GM12878 (cell line): Measurements from ENCODE around the gene RBP3. TPM values are rescaled to one million over a fixed set of nuclear protein-coding genes. Genes with fewer than 3 reads are reported as not detected.

Experiments used
- ATAC-seq: fragments of 200-7000 bp; cut with Tn5 transposase; 3 replicates; pipeline ENCODE4 v1.9.1; 2020; ENCODE audit warnings: mild to moderate bottlenecking, moderate library complexity
- BruUV-seq: library from RNA; stranded (reverse); fragments of 400-500 nt; replicated peaks from 2 replicates; lab custom pipeline; 2021; lab: Mats Ljungman, UMichigan
- CTCF ChIA-PET: fragments of 300-600 bp; sonication (Branson Sonifier 250); formaldehyde crosslinking; extraction: SDS; loops from one replicate; lab custom pipeline; 2021; ENCODE audit warnings: inconsistent platforms; lab: Yijun Ruan, JAX
- POLR2A ChIA-PET: fragments of 350-600 bp; formaldehyde crosslinking; extraction: SDS; loops from one replicate; lab custom pipeline; 2021; ENCODE audit warnings: inconsistent platforms; lab: Charles Lee
- RAD21 ChIA-PET: fragments of 300-600 bp; sonication (Branson Sonifier 250); formaldehyde crosslinking; loops from one replicate; lab custom pipeline; 2023; ENCODE audit warnings: antibody characterized with exemption; ENCODE audit not compliant: unreplicated experiment; lab: Charles Lee
- SMC1A ChIA-PET: fragments of 300-600 bp; sonication (Branson Sonifier 250); formaldehyde crosslinking; loops from one replicate; lab custom pipeline; 2023; ENCODE audit not compliant: unreplicated experiment, uncharacterized antibody; lab: Charles Lee
- DNase-seq: peaks from one replicate; pipeline ENCODE4 v3.0.0-alpha.2; 2011; ENCODE audit warnings: low read depth, low spot score
- FAIRE-seq: peaks from 3 replicates; lab custom pipeline; 2011; peaks lifted over from hg19 to GRCh38; lab: Jason Lieb, UNC
- H2AFZ ChIP-seq: 2 replicates; pipeline ENCODE4 v1.6.0; 2011; ENCODE audit warnings: low read depth, low read length, control low read depth; ENCODE audit not compliant: control insufficient read depth
- H3K27ac ChIP-seq: 2 replicates; pipeline ENCODE4 v1.5.1; 2011; ENCODE audit warnings: control low read depth; ENCODE audit not compliant: control insufficient read depth, insufficient read depth
- H3K27me3 ChIP-seq, 2 experiments: replicated peaks in 1 of 2; 2 replicates each; pipeline versions ENCODE4 v1.6.0 to v1.6.1; 2011; ENCODE audit warnings: low read length in 1 of 2; ENCODE audit not compliant: control insufficient read depth in 2 of 2, insufficient read depth in 2 of 2
- H3K36me3 ChIP-seq, 2 experiments: 2 replicates each; pipeline ENCODE4 v1.5.1; 2011; ENCODE audit warnings: low read length in 1 of 2; ENCODE audit not compliant: control insufficient read depth in 2 of 2, insufficient read depth in 2 of 2
- H3K4me1 ChIP-seq: 2 replicates; pipeline ENCODE4 v1.6.1; 2011; ENCODE audit warnings: mild to moderate bottlenecking, low read length, moderate library complexity, mixed read lengths; ENCODE audit not compliant: control insufficient read depth, insufficient read depth
- H3K4me2 ChIP-seq: 2 replicates; pipeline ENCODE4 v1.6.0; 2011; ENCODE audit warnings: control low read depth; ENCODE audit not compliant: control insufficient read depth, insufficient read depth
- H3K4me3 ChIP-seq: fragments of 200-600 bp; sonication (generic); 2 replicates; pipeline ENCODE4 v1.5.1; 2016
- H3K79me2 ChIP-seq: 2 replicates; pipeline ENCODE4 v1.6.0; 2011; ENCODE audit warnings: low read length; ENCODE audit not compliant: control insufficient read depth, insufficient read depth
- H3K9ac ChIP-seq: 2 replicates; pipeline ENCODE4 v1.8.0; 2011; ENCODE audit warnings: low read length, control low read depth, mixed read lengths; ENCODE audit not compliant: control insufficient read depth, insufficient read depth
- H3K9me3 ChIP-seq: replicated peaks from 3 replicates; pipeline ENCODE4 v1.5.1; 2011; ENCODE audit warnings: mild to moderate bottlenecking, low read length; ENCODE audit not compliant: control insufficient read depth, insufficient read depth
- H4K20me1 ChIP-seq: 2 replicates; pipeline ENCODE4 v1.6.0; 2011; ENCODE audit not compliant: control insufficient read depth, insufficient read depth
- BACH1 ChIP-seq: fragments of 450-650 bp; IDR thresholded peaks from 2 replicates; pipeline ENCODE4 v1.6.1; 2017; ENCODE audit warnings: mild to moderate bottlenecking, borderline replicate concordance
- CBX5 ChIP-seq: sonication (generic); IDR thresholded peaks from 2 replicates; pipeline ENCODE4 v1.6.1; 2016; ENCODE audit warnings: low read depth, moderate library complexity, mild to moderate bottlenecking, inconsistent platforms
- FOXM1 ChIP-seq: IDR thresholded peaks from 2 replicates; pipeline ENCODE4 v1.6.1; 2012; ENCODE audit warnings: low read depth, mild to moderate bottlenecking, inconsistent platforms, low read length, moderate library complexity
- HDAC2 ChIP-seq: fragments of 200-600 bp; sonication (generic); IDR thresholded peaks from 2 replicates; pipeline ENCODE4 v1.6.1; 2017
- MYC ChIP-seq: IDR thresholded peaks from 2 replicates; pipeline ENCODE4 v1.6.1; 2011; ENCODE audit warnings: mild to moderate bottlenecking, low read length, moderate library complexity, inconsistent platforms; ENCODE audit not compliant: insufficient read depth, insufficient replicate concordance, insufficient read length, severe bottlenecking
- NBN ChIP-seq: fragments of 450-650 bp; IDR thresholded peaks from 2 replicates; pipeline ENCODE4 v1.6.1; 2016
- PML ChIP-seq: IDR thresholded peaks from 2 replicates; pipeline ENCODE4 v1.6.1; 2012; ENCODE audit warnings: low read length, inconsistent platforms
- POLR2AphosphoS2 ChIP-seq: IDR thresholded peaks from 2 replicates; pipeline ENCODE4 v1.6.1; 2011; ENCODE audit warnings: low read depth, mild to moderate bottlenecking, low read length, improper control_type of control experiment, moderate library complexity
- POU2F2 ChIP-seq: IDR thresholded peaks from 3 replicates; pipeline ENCODE4 v1.6.1; 2011; ENCODE audit warnings: low read depth, mild to moderate bottlenecking, low read length, borderline replicate concordance
- RCOR1 ChIP-seq: conservative IDR thresholded peaks from 2 replicates; pipeline ENCODE4 v1.6.1; 2012; ENCODE audit warnings: low read depth, low read length, improper control_type of control experiment
- ZNF207 ChIP-seq: fragments of 450-650 bp; IDR thresholded peaks from 2 replicates; pipeline ENCODE4 v1.6.1; 2014; ENCODE audit warnings: antibody characterized with exemption, mild to moderate bottlenecking, borderline replicate concordance
- ZNF384 ChIP-seq: IDR thresholded peaks from 2 replicates; pipeline ENCODE4 v1.6.1; 2012; ENCODE audit warnings: low read depth, mild to moderate bottlenecking, low read length, improper control_type of control experiment, borderline replicate concordance
- WGBS: methylation state at CpG from one replicate; pipeline ENCODE4 v1.1.6; 2016; ENCODE audit warnings: low lambda C conversion rate; ENCODE audit not compliant: insufficient replicate concordance, insufficient coverage; ENCODE audit errors: missing lambda C conversion rate; 5-methylcytosine and 5-hydroxymethylcytosine counted together
- in situ Hi-C: fragments of 300-500 bp; cut with MboI; formaldehyde crosslinking; loops from 9 replicates; pipeline ENCODE4 v1.14.3; 2018; ENCODE audit warnings: mixed read lengths
- intact Hi-C: fragments of 100-400 bp; cut with micrococcal nuclease; formaldehyde crosslinking; loops from one replicate; pipeline ENCODE4 v1.14.2; 2022; ENCODE audit not compliant: unreplicated experiment
- polyA plus RNA-seq, 11 experiments: library from polyadenylated mRNA; depleted of rRNA in 4 of 11; unstranded in 6 of 11; stranded (reverse) in 5 of 11; fragments of >200 nt; fragmentation: Nextera tagmentation in 4 of 11; fragmentation: Illumina TruSeq in 1 of 11; extraction: Ambion mirVana in 4 of 11; extraction: Trizol in 1 of 11; gene quantifications; 1 replicate in 1 of 11; 2 replicates in 10 of 11; pipeline versions ENCODE4 v1.2.1 to v1.2.3, GENCODE V29; 2011 to 2016; ENCODE audit warnings: inconsistent platforms in 2 of 11, missing spikeins in 2 of 11, low read depth in 1 of 11
- total RNA-seq, 4 experiments: library from RNA; depleted of rRNA in 3 of 4; stranded (reverse); fragments of >200 nt in 3 of 4; fragmentation: Illumina TruSeq in 1 of 4; extraction: Trizol in 1 of 4; gene quantifications; 2 replicates each; pipeline versions ENCODE4 v1.2.1 to v1.2.3, GENCODE V29; 2013 to 2021
- TF ChIP-seq, protein P1 (sequence below): IDR thresholded peaks from 2 replicates; pipeline ENCODE4 v1.6.1; 2012; ENCODE audit warnings: low read depth, low read length, improper control_type of control experiment
- TF ChIP-seq, protein P2 (sequence below): IDR thresholded peaks from 2 replicates; pipeline ENCODE4 v1.6.1; 2012; ENCODE audit warnings: low read depth, low read length, improper control_type of control experiment

RBP3 gene
- total and polyA plus RNA-seq, 10 of the 15 experiments (the other 5 are each of a cell fraction or from before 2014, with no cell fraction given): not detected

DNA sequence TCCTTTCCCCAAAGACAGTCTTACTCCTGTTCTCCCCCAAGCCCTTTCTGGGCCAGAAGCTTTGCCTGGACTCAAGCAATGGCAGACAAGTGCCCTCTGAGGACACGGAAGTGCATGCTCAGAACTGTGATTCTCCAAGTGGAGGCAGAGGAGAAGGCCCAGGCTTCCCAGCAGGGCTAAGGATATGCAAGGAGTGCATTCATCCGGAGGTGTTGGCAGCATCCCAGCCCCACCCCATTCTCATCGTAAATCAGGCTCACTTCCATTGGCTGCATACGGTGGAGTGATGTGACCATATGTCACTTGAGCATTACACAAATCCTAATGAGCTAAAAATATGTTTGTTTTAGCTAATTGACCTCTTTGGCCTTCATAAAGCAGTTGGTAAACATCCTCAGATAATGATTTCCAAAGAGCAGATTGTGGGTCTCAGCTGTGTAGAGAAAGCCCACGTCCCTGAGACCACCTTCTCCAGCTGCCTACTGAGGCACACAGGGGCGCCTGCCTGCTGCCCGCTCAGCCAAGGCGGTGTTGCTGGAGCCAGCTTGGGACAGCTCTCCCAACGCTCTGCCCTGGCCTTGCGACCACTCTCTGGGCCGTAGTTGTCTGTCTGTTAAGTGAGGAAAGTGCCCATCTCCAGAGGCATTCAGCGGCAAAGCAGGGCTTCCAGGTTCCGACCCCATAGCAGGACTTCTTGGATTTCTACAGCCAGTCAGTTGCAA lies 1.4 kb upstream of the RBP3 start:
- no peak overlapping the region for H3K9ac ChIP-seq
- CTCF ChIA-PET: interaction anchor here (0.6 kb wide), 1 partner anchor 299 kb away, joined by 3 read pairs; no protein-coding TSS in a partner anchor
- H3K4me1 ChIP-seq: no peaks in the 10 kb centered on the region
- DNase-seq (no peak), FAIRE-seq (no peak), ATAC-seq (no peak)
- TF ChIP-seq ZNF207 (no peak), HDAC2 (no peak), CBX5 (no peak), POU2F2 (no peak)
- H3K27me3 ChIP-seq: no peaks in the 10 kb centered on the region; a peak in 1 of 4 replicates
- intact Hi-C loops: no loop called here
- H3K27ac ChIP-seq: no peak overlapping the region
- POLR2A ChIA-PET: no interaction called here
- no peaks in the 10 kb centered on the region for H3K79me2 ChIP-seq
- no peaks in the 10 kb centered on the region for H3K9me3 ChIP-seq
- no TSS peak for BruUV-seq
- no peaks in the 10 kb centered on the region for H3K36me3 ChIP-seq
- no peak overlapping the region for H3K4me2 ChIP-seq
- SMC1A ChIA-PET: interaction anchor here (0.6 kb wide), 1 partner anchor 9 kb away, joined by 3 read pairs; no protein-coding TSS in a partner anchor
- in situ Hi-C loops: no loop called here
- WGBS: 36% methylated on average over 13 of the region's 13 CpGs
- H3K4me3 ChIP-seq: no peak overlapping the region
- H2AFZ ChIP-seq: no peak overlapping the region
- H4K20me1 ChIP-seq: no peaks in the 10 kb centered on the region
- RAD21 ChIA-PET: no interaction called here

DNA sequence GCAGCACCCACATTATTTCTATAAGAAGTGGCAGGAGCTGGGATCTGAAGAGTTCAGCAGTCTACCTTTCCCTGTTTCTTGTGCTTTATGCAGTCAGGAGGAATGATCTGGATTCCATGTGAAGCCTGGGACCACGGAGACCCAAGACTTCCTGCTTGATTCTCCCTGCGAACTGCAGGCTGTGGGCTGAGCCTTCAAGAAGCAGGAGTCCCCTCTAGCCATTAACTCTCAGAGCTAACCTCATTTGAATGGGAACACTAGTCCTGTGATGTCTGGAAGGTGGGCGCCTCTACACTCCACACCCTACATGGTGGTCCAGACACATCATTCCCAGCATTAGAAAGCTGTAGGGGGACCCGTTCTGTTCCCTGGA lies 874 bp upstream of the RBP3 start:
- no peak for FAIRE-seq
- H3K4me2 ChIP-seq: no peak overlapping the region
- RAD21 ChIA-PET: no interaction called here
- ATAC-seq: no peak
- H3K4me1 ChIP-seq: no peaks in the 10 kb centered on the region
- no peak overlapping the region for H3K27ac ChIP-seq
- POLR2A ChIA-PET: no interaction called here
- SMC1A ChIA-PET: interaction anchor here (0.6 kb wide), 1 partner anchor 9 kb away, joined by 3 read pairs; no protein-coding TSS in a partner anchor
- no peak overlapping the region for H2AFZ ChIP-seq
- in situ Hi-C loops (no loop called here), intact Hi-C loops (no loop called here)
- no peaks in the 10 kb centered on the region for H4K20me1 ChIP-seq
- H3K79me2 ChIP-seq: no peaks in the 10 kb centered on the region
- H3K36me3 ChIP-seq: no peaks in the 10 kb centered on the region
- H3K9me3 ChIP-seq: no peaks in the 10 kb centered on the region
- no peaks in the 10 kb centered on the region; a peak in 1 of 4 replicates for H3K27me3 ChIP-seq
- BruUV-seq: no TSS peak
- 0% methylated on average over 3 of the region's 4 CpGs for WGBS
- H3K4me3 ChIP-seq: no peak overlapping the region
- DNase-seq: no peak
- no peak overlapping the region for H3K9ac ChIP-seq
- CTCF ChIA-PET: no interaction called here
- TF ChIP-seq POLR2AphosphoS2: no peak
- no peak for TF ChIP-seq RCOR1
- no peak for TF ChIP-seq ZNF384
- no peak for TF ChIP-seq FOXM1
- no peak for TF ChIP-seq PML
- TF ChIP-seq NBN: no peak
- TF ChIP-seq BACH1: no peak
- TF ChIP-seq, protein P1, sequence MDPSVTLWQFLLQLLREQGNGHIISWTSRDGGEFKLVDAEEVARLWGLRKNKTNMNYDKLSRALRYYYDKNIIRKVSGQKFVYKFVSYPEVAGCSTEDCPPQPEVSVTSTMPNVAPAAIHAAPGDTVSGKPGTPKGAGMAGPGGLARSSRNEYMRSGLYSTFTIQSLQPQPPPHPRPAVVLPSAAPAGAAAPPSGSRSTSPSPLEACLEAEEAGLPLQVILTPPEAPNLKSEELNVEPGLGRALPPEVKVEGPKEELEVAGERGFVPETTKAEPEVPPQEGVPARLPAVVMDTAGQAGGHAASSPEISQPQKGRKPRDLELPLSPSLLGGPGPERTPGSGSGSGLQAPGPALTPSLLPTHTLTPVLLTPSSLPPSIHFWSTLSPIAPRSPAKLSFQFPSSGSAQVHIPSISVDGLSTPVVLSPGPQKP: no peak
- no peak for TF ChIP-seq MYC
- TF ChIP-seq, protein P2, sequence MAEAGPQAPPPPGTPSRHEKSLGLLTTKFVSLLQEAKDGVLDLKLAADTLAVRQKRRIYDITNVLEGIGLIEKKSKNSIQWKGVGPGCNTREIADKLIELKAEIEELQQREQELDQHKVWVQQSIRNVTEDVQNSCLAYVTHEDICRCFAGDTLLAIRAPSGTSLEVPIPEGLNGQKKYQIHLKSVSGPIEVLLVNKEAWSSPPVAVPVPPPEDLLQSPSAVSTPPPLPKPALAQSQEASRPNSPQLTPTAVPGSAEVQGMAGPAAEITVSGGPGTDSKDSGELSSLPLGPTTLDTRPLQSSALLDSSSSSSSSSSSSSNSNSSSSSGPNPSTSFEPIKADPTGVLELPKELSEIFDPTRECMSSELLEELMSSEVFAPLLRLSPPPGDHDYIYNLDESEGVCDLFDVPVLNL: no peak
- no peak for TF ChIP-seq POU2F2
